GM12865 (cell line): ENCODE results near the gene NEB.
"Not testable (repeated sequence)": the region's sequence is repeated elsewhere in the genome, so short reads cannot be mapped to it uniquely, and the experiment has no call there.

Experiments
- DNase-seq: peaks from one replicate; pipeline ENCODE4 v3.0.0; 2010; ENCODE audit warnings: low read depth
- H3K4me3 ChIP-seq: 2 replicates; pipeline ENCODE4 v1.5.1; 2011; ENCODE audit warnings: mild to moderate bottlenecking, low read depth, low read length, control low read depth
- TF ChIP-seq, protein P1 (sequence below): IDR thresholded peaks from 2 replicates; pipeline ENCODE4 v1.5.1; 2011; ENCODE audit warnings: low read length, control low read depth, low read depth, inconsistent platforms; ENCODE audit not compliant: insufficient read depth; ENCODE audit errors: missing control alignments

NEB gene

DNA sequence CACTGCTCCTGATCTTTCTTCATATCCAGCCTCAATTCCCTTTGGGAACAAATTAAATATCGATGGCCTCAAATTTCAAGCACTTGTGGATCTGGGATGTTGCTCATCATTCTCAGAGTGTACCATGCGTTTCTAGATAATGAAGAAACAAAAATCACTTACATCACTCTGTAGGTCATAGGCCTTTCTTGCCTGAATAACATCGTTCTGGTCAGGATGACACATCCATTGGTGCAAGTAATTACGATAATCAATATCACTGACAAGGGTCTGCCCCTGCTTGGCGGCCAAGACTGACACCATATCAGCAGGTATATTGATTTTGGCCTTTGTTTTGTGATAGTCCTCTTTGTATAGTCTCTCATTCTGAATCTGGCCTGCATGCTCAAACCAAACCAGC is 167.3 kb downstream of the NEB start:
- H3K4me3 ChIP-seq: no peak overlapping the region
- TF ChIP-seq, protein P1, sequence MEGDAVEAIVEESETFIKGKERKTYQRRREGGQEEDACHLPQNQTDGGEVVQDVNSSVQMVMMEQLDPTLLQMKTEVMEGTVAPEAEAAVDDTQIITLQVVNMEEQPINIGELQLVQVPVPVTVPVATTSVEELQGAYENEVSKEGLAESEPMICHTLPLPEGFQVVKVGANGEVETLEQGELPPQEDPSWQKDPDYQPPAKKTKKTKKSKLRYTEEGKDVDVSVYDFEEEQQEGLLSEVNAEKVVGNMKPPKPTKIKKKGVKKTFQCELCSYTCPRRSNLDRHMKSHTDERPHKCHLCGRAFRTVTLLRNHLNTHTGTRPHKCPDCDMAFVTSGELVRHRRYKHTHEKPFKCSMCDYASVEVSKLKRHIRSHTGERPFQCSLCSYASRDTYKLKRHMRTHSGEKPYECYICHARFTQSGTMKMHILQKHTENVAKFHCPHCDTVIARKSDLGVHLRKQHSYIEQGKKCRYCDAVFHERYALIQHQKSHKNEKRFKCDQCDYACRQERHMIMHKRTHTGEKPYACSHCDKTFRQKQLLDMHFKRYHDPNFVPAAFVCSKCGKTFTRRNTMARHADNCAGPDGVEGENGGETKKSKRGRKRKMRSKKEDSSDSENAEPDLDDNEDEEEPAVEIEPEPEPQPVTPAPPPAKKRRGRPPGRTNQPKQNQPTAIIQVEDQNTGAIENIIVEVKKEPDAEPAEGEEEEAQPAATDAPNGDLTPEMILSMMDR: no peak
- DNase-seq: no peak

DNA sequence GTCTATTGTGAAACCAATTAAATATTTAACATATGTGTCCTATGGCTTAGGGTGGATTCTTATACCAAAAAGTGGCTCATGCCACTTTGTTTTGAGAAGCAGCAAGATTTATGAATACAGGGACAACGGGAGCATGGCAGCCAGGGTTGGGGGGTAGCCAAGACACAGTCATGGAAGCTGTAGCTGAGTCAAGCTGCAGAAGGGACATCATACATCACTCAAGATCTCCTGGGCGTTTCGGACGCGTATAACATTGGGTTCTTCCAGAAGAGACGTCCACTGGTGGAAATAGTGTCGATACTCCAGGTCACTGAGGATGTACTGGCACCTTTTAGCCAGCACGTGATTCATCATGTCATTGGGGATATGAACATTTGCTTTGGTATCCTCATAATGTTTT is 171.9 kb downstream of the NEB start:
- TF ChIP-seq, protein P1: no peak
- DNase-seq: no peak
- no peak overlapping the region for H3K4me3 ChIP-seq

DNA sequence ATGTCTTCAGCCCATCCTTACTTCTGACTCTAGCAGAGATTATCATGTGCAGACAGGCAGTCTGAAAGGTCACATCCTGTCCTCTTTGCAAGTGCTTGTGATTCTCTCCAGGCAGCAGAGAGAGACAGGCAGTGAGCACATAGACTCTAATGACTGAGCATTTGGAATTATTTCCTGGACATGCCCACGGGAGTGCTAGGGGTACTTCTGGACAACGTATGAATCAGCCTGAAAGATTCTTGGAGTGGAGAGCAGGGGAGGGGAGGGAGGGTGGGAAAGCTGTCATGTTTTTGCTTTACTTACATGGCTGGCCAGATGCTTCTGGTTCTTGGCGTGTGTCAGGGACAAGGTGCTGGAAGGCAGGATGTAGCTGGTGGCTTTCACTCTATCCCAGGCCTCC is 174.0 kb downstream of the NEB start:
- DNase-seq: no peak
- H3K4me3 ChIP-seq: no peak overlapping the region
- TF ChIP-seq, protein P1: no peak

DNA sequence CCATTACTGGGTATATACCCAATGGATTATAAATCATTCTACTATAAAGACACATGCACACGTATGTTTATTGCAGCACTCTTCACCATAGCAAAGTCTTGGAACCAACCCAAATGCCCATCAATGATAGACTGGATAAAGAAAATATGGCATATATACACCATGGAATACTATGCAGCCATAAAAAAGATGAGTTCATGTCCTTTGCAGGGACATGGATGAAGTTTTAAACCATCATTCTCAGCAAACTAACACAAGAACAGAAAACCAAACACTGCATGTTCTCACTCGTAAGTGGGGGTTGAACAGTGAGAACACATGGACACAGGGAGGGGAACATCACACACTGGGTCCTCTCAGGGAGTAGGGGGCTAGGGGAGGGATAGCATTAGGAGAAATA is 174.8 kb downstream of the NEB start:
- not testable (repeated sequence) for H3K4me3 ChIP-seq, DNase-seq

DNA sequence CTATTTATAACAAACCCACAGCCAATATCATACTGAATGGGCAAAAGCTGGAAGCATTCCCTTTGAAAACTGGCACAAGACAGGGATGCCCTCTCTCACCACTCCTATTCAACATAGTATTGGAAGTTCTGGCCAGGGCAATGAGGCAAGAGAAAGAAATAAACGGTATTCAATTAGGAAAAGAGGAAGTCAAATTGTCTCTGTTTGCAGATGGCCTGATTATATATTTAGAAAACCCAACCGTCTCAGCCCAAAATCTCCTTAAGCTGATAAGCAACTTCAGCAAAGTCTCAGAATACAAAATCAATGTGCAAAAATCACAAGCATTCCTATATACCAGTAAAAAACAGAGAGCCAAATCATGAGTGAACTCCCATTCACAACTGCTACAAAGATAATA is 176.4 kb downstream of the NEB start:
- DNase-seq, H3K4me3 ChIP-seq: not testable (repeated sequence)

DNA sequence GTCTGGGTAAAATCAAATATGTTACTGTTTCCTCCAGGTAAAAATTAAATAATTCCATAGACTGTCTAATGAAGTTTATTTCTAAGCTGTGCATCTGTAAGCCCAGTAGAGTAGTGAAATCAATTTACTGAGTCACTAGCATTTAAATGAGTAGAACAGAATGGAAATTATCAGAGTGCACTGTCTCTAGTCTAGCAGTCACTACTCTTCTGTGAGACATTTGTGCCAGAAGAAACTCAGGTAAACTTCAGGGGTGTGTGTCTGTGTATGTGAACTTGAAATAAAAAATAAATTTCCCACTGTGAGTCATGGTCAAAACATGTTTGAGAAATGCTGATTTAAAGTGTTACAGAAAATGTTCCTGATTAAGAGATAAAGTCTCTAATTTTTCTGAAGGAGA is 178.2 kb downstream of the NEB start:
- H3K4me3 ChIP-seq: no peak overlapping the region
- no peak for DNase-seq
- TF ChIP-seq, protein P1: no peak

DNA sequence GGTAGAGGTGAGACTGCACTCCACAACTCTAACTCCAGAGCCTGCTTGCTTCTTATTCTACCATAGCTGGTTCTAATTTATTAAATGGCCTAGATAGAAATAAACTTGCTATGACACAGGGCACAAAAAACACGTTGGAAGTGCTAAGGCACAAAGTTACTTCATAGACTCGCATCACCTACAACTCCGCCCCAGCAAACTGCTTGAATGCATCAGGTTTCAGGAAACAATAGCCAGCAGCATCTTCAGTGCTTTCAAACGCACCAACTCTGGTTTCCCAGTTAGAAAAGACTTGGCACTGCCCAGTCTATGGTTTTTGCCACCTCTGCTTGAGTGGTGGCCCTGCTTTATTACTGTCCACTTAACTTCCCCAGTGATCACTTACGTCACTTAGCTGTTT is 182.0 kb downstream of the NEB start:
- no peak overlapping the region for H3K4me3 ChIP-seq
- TF ChIP-seq, protein P1: no peak

DNA sequence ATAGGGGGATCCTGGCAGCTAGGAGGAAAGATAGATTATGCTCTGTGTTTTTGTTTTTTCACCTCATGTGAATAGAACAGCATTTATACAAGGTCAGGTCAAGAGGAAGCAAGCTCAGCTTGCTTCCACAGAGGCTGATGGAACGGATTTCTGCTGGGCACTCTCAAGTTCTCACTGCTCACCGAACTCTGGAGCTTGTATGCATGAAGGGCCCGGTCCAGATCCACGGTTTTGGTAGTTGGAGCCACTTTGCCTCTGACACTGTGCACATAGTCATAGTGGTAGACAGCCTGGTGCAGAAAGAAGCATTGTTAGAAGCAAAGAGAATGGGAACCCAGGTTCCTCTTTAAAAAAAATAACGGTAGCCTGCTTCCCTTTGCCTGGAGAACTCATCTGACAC is 182.7 kb downstream of the NEB start:
- TF ChIP-seq, protein P1: no peak
- DNase-seq: no peak
- H3K4me3 ChIP-seq: no peak overlapping the region

More for the DNA sequence above, 182.0 kb downstream of the NEB start:
- DNase-seq: no peak
